ENCODE data around the gene DLX5.

GRCh38 chr7:97016381-97017191 lies 8.0 kb downstream of the DLX5 start:
- TF ChIP-seq, protein P1, sequence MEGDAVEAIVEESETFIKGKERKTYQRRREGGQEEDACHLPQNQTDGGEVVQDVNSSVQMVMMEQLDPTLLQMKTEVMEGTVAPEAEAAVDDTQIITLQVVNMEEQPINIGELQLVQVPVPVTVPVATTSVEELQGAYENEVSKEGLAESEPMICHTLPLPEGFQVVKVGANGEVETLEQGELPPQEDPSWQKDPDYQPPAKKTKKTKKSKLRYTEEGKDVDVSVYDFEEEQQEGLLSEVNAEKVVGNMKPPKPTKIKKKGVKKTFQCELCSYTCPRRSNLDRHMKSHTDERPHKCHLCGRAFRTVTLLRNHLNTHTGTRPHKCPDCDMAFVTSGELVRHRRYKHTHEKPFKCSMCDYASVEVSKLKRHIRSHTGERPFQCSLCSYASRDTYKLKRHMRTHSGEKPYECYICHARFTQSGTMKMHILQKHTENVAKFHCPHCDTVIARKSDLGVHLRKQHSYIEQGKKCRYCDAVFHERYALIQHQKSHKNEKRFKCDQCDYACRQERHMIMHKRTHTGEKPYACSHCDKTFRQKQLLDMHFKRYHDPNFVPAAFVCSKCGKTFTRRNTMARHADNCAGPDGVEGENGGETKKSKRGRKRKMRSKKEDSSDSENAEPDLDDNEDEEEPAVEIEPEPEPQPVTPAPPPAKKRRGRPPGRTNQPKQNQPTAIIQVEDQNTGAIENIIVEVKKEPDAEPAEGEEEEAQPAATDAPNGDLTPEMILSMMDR (IDR thresholded peaks at IDR 0.05): no peak
- TF ChIP-seq POLR2A (IDR thresholded peaks at IDR 0.05) (no peak), POLR2AphosphoS5 (IDR thresholded peaks at IDR 0.05) (no peak)

All from transverse colon (tissue), 4 donors.